ENCODE results near the gene B3GALT4. TPM values are rescaled to one million over a fixed set of nuclear protein-coding genes. Genes with fewer than 3 reads are reported as not detected.
"Not testable (repeated sequence)": the region's sequence is repeated elsewhere in the genome, so short reads cannot be mapped to it uniquely, and the experiment has no call there.

Gene B3GALT4
- total RNA-seq, 2 experiments from 2014 or later: 25.2 to 26.5 TPM

- Mint-ChIP-seq H3K36me3 (ENCODE audit: low read depth) (peaks cover 30% of the 10 kb centered on the region), H3K27ac (peak overlapping the region; percentile 87), H3K9me3 (no peaks in the 10 kb centered on the region), H3K27me3 (no peaks in the 10 kb centered on the region), H3K4me3 (peak overlapping the region; percentile 74), H3K4me1 (peaks cover 46% of the 10 kb centered on the region)
- POLR2A ChIA-PET: interaction anchor here (0.5 to 5.2 kb wide), 20 partner anchors 10 to 405 kb away, joined by 3 to 71 read pairs (median 7); partner anchors contain the start of genes B3GALT4, HSD17B8, PFDN6 and RGL2
- CTCF ChIA-PET: interaction anchor here (0.8 to 3.7 kb wide), 24 partner anchors 10 to 396 kb away, joined by 3 to 62 read pairs (median 7); partner anchors contain the start of genes B3GALT4, HSD17B8, PSMB9 and RING1
- no peak for DNase-seq
Observed at GRCh38 chr6:33249732-33250630, 26.9 kb upstream of the B3GALT4 start.

GRCh38 chr6:33250731-33251130 is 26.2 kb upstream of the B3GALT4 start:
- H3K36me3 Mint-ChIP-seq (ENCODE audit: low read depth): peaks cover 31% of the 10 kb centered on the region
- CTCF ChIA-PET: interaction anchor here (0.7 to 3.4 kb wide), 6 partner anchors 21 to 383 kb away, joined by 3 to 27 read pairs (median 4); partner anchors contain the start of genes B3GALT4, RPS18 and VPS52

GRCh38 chr6:33251395-33252012 is 25.4 kb upstream of the B3GALT4 start:
- Mint-ChIP-seq H3K27ac (peak overlapping the region; percentile 47), H3K27me3 (no peaks in the 10 kb centered on the region), H3K36me3 (ENCODE audit: low read depth) (peaks cover 34% of the 10 kb centered on the region), H3K4me1 (peaks cover 46% of the 10 kb centered on the region), H3K9me3 (no peaks in the 10 kb centered on the region), H3K4me3 (peak overlapping the region; percentile 11)
- POLR2A ChIA-PET: interaction anchor here (3.8 to 5.2 kb wide), 5 partner anchors 20 to 279 kb away, joined by 12 to 71 read pairs (median 30); partner anchors contain the start of genes B3GALT4, PFDN6, RGL2 and RPS18
- DNase-seq: no peak
- CTCF ChIA-PET: interaction anchor here (0.7 to 1.4 kb wide), 2 partner anchors 94 to 383 kb away, joined by 3 to 4 read pairs; no protein-coding TSS in a partner anchor

More at GRCh38 chr6:33250731-33251130, 26.2 kb upstream of the B3GALT4 start:
- H3K27me3 Mint-ChIP-seq: no peaks in the 10 kb centered on the region
- no peaks in the 10 kb centered on the region for H3K9me3 Mint-ChIP-seq
- H3K27ac Mint-ChIP-seq: peak overlapping the region; percentile 87
- DNase-seq: no peak
- peaks cover 46% of the 10 kb centered on the region for H3K4me1 Mint-ChIP-seq
- H3K4me3 Mint-ChIP-seq: peak overlapping the region; percentile 74
- POLR2A ChIA-PET: interaction anchor here (0.9 to 5.2 kb wide), 7 partner anchors 11 to 278 kb away, joined by 3 to 71 read pairs (median 26); partner anchors contain the start of genes B3GALT4, PFDN6, RGL2 and RPS18

GRCh38 chr6:33252759-33253158 is 24.2 kb upstream of the B3GALT4 start:
- CTCF ChIA-PET: interaction anchor here (0.7 kb wide), 1 partner anchor 14 kb away, joined by 3 read pairs; no protein-coding TSS in a partner anchor
- Mint-ChIP-seq H3K27me3 (no peaks in the 10 kb centered on the region), H3K4me3 (no peak overlapping the region), H3K27ac (no peak overlapping the region), H3K36me3 (ENCODE audit: low read depth) (peaks cover 38% of the 10 kb centered on the region), H3K4me1 (peaks cover 46% of the 10 kb centered on the region), H3K9me3 (no peaks in the 10 kb centered on the region)
- POLR2A ChIA-PET: interaction anchor here (0.7 to 5.2 kb wide), 2 partner anchors 18 to 94 kb away, joined by 3 to 71 read pairs; partner anchors contain the start of genes RPS18 and VPS52
- no peak for DNase-seq

GRCh38 chr6:33254591-33254990 is 22.3 kb upstream of the B3GALT4 start:
- Mint-ChIP-seq H3K36me3 (ENCODE audit: low read depth) (peaks cover 47% of the 10 kb centered on the region), H3K9me3 (no peaks in the 10 kb centered on the region), H3K4me3 (no peak overlapping the region), H3K4me1 (peaks cover 31% of the 10 kb centered on the region), H3K27me3 (no peaks in the 10 kb centered on the region), H3K27ac (no peak overlapping the region)
- DNase-seq: no peak
- ChIA-PET CTCF (interaction anchor here (0.5 kb wide), 1 partner anchor 520 kb away, joined by 4 read pairs; no protein-coding TSS in a partner anchor), POLR2A (interaction anchor here (1.0 to 1.3 kb wide), 2 partner anchors 16 to 46 kb away, joined by 3 to 4 read pairs; partner anchors contain the start of genes RING1 and VPS52)

GRCh38 chr6:33259032-33259431 is 17.9 kb upstream of the B3GALT4 start:
- no peak overlapping the region for H3K4me3 Mint-ChIP-seq
- no peaks in the 10 kb centered on the region for H3K27me3 Mint-ChIP-seq
- POLR2A ChIA-PET: interaction anchor here (0.8 kb wide), 1 partner anchor 13 kb away, joined by 4 read pairs; the partner anchor contains the start of genes RPS18 and VPS52
- no peaks in the 10 kb centered on the region for H3K9me3 Mint-ChIP-seq
- no peak for DNase-seq
- peaks cover 4% of the 10 kb centered on the region for H3K4me1 Mint-ChIP-seq
- H3K36me3 Mint-ChIP-seq (ENCODE audit: low read depth): peaks cover 56% of the 10 kb centered on the region
- CTCF ChIA-PET: interaction anchor here (1.5 kb wide), 1 partner anchor 27 kb away, joined by 3 read pairs; no protein-coding TSS in a partner anchor
- H3K27ac Mint-ChIP-seq: no peak overlapping the region

GRCh38 chr6:33262490-33262889 is 14.4 kb upstream of the B3GALT4 start:
- H3K9me3 Mint-ChIP-seq, H3K4me1 Mint-ChIP-seq, DNase-seq, H3K27me3 Mint-ChIP-seq, POLR2A ChIA-PET, H3K4me3 Mint-ChIP-seq, H3K27ac Mint-ChIP-seq: not testable (repeated sequence)
- H3K36me3 Mint-ChIP-seq (ENCODE audit: low read depth): peaks cover 76% of the 10 kb centered on the region
- CTCF ChIA-PET: interaction anchor here (2.8 kb wide), 1 partner anchor 13 kb away, joined by 13 read pairs; no protein-coding TSS in a partner anchor

GRCh38 chr6:33264015-33264414 is 12.9 kb upstream of the B3GALT4 start:
- H3K36me3 Mint-ChIP-seq (ENCODE audit: low read depth): peaks cover 82% of the 10 kb centered on the region
- no peaks in the 10 kb centered on the region for H3K27me3 Mint-ChIP-seq
- no peak overlapping the region for H3K27ac Mint-ChIP-seq
- no peaks in the 10 kb centered on the region for H3K9me3 Mint-ChIP-seq
- ChIA-PET CTCF (no interaction called here), POLR2A (interaction anchor here (0.6 to 1.6 kb wide), 3 partner anchors 8 to 35 kb away, joined by 3 to 7 read pairs (median 3); partner anchors contain the start of genes B3GALT4, RPS18 and VPS52)
- H3K4me1 Mint-ChIP-seq: peaks cover 11% of the 10 kb centered on the region
- no peak overlapping the region for H3K4me3 Mint-ChIP-seq
- no peak for DNase-seq

GRCh38 chr6:33271117-33271467 is 5.8 kb upstream of the B3GALT4 start:
- Mint-ChIP-seq H3K27me3 (no peaks in the 10 kb centered on the region), H3K4me1 (peaks cover 58% of the 10 kb centered on the region), H3K4me3 (peak overlapping the region; percentile 92), H3K9me3 (no peaks in the 10 kb centered on the region), H3K36me3 (ENCODE audit: low read depth) (peaks cover 86% of the 10 kb centered on the region), H3K27ac (peak overlapping the region; percentile 99)
- no peak for DNase-seq
- ChIA-PET POLR2A (interaction anchor here (0.7 to 4.2 kb wide), 37 partner anchors 8 to 1312 kb away, joined by 3 to 76 read pairs (median 5); partner anchors contain the start of genes BRD2, CUTA, NELFE and PFDN6), CTCF (interaction anchor here (0.8 to 2.2 kb wide), 10 partner anchors 11 to 440 kb away, joined by 3 to 27 read pairs (median 4); partner anchors contain the start of genes HSD17B8, PFDN6, RING1 and UQCC2)

GRCh38 chr6:33271468-33272274 is 5.3 kb upstream of the B3GALT4 start, which contains the start of the genes RPS18 and VPS52:
Gene RPS18, plus strand, starts transcription at chr6:33272075. Its CDS starts 45 bp downstream, at chr6:33272120.
Gene VPS52, minus strand, starts transcription at chr6:33271876. Its CDS starts 201 bp downstream, at chr6:33271675.
- Mint-ChIP-seq H3K4me1 (peaks cover 64% of the 10 kb centered on the region), H3K36me3 (ENCODE audit: low read depth) (peaks cover 86% of the 10 kb centered on the region), H3K4me3 (peak within 1 kb of the TSS; percentile 92), H3K27ac (peak within 1 kb of the TSS; percentile 99), H3K9me3 (no peaks in the 10 kb centered on the region), H3K27me3 (no peaks in the 10 kb centered on the region)
- CTCF ChIA-PET: interaction anchor here (0.8 to 2.2 kb wide), 12 partner anchors 11 to 440 kb away, joined by 3 to 27 read pairs (median 4); partner anchors contain the start of genes HSD17B8, PFDN6, RING1 and UQCC2
- POLR2A ChIA-PET: interaction anchor here (0.6 to 4.2 kb wide), 40 partner anchors 8 to 1313 kb away, joined by 3 to 76 read pairs (median 5); partner anchors contain the start of genes BRD2, CUTA, NELFE and PFDN6
- peak; percentile 93 for DNase-seq
